ENCODE measurements around the gene PAPSS1.
A peak's percentile ranks its signal among the peaks of the same experiment; 100 is the strongest.
"Not testable (repeated sequence)": the region's sequence is repeated elsewhere in the genome, so short reads cannot be mapped to it uniquely, and the experiment has no call there.

The PAPSS1 gene

GRCh38 chr4:107725281-107725859 is 5.3 kb upstream of the PAPSS1 start:
- no peak for DNase-seq

DNA sequence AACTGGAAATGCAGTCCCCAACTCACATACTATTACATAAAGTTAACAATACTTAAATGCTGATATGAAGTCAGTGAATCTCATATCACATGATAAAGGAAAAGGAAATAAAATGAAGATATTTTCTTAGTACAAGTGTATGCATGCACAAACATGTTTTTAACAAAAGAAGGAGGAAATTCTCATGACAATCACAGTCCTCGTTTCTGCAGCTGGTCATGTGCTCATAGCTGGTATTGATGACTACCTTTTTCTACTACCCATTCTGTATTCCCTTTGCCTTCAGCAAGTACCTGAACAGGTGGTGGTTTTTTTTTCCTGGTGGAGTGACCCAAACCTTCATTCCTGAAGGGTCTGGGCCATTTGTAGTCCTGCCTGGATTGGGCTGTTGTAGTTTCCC is 3.3 kb upstream of the PAPSS1 start:
- not testable (repeated sequence) for DNase-seq

- DNase-seq = peak; percentile 35
These were observed 1.5 kb upstream of the PAPSS1 start for GRCh38 chr4:107721436-107722100.

DNA sequence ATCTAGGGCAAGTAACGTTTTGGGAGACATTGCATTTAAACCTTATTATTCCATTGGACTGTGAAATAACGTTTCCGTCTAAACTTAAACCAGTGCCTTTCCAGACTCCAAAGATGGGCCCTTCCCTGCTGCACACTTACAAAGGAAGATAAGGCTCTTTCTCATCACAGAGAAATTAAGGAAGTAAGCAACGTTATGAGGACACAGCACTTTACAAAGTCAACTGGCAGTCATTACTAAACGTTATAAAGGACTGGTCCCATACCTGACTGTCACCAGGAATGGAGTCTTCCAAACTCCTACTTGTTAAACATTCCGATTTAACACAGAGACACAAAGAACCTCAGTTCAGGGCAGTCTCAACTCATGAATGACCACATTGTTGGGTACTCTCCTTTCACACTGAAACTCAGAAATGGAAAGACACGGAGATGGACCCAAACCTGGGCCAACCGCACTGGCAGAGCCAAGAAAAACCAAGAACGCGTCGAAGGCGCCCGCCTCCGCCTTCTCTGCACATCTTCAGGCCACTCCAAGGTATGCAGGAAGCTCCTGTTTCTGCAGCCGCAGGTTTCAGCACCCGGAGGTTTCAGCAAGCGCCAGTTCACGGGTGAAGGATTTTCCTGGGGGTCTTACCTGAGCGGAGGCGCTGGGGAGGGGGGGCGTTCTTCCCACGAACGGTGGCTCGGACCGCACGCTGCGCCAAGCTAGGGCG is 670 bp downstream of the PAPSS1 start:
- DNase-seq = peak; percentile 73

GRCh38 chr4:107718351-107718965 is 1.6 kb downstream of the PAPSS1 start:
- DNase-seq = peak; percentile 26

DNA sequence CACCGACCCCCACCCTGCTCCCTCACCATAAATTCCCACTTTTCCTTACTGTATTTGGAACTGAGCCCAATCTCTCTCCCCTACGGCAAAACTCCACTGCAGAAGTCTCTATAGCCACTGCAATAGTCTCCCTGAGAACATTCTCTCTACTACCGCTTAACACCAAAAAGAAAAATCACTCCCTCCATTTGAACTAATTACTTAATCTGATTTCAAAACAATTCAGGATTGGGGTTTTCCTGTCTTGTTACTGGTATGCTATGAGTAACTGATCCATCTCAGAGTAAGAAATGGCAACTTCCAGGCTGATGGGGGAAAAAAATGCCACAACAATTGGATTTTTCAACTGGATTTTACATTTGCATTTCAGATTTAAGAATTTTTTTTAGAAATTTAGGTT is 5.8 kb downstream of the PAPSS1 start:
- DNase-seq = peak; percentile 6

DNA sequence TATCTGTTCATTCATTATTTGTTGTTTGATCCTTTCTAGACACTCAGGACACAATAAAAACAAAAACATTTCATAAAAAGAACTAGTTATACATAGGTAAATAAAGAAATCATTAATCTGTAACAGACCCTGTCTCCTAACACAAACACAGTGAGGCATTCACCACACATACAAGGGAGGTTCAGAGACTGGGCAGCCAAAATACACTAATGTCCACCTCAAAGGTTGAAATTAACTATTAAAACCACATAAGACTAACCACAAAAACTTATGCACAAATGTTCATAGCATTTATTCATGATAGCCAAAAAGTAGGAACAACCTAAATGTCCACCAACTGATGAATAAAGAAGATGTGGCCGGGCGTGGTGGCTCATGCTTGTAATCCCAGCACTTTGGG is 7.8 kb downstream of the PAPSS1 start:
- no peak for DNase-seq

- peak; percentile 29 for DNase-seq
These were observed 8.2 kb downstream of the PAPSS1 start for GRCh38 chr4:107711831-107712230.

GRCh38 chr4:107710493-107711459 is 9.3 kb downstream of the PAPSS1 start:
- no peak for DNase-seq

DNA sequence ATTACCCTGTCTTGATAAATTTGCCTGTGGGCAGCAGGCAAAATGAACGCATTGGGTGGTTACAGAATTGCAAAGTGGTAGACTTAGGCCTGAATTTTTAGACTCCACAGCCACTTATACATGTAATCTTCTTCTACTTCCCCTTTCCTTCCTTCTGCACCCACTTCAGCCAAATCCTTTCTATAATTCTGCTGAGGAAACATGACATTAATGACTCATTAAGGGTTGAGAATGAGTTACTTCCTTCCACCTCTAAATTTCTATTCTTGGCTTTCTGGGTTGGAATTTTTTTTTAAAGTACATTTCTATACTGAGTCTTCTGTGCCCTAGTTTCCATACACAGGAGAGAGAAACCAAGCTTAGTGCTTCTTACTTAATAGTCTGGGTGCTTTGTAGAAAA is 10.1 kb downstream of the PAPSS1 start:
- DNase-seq = no peak

GRCh38 chr4:107708225-107708624 is 11.8 kb downstream of the PAPSS1 start:
- no peak for DNase-seq

DNA sequence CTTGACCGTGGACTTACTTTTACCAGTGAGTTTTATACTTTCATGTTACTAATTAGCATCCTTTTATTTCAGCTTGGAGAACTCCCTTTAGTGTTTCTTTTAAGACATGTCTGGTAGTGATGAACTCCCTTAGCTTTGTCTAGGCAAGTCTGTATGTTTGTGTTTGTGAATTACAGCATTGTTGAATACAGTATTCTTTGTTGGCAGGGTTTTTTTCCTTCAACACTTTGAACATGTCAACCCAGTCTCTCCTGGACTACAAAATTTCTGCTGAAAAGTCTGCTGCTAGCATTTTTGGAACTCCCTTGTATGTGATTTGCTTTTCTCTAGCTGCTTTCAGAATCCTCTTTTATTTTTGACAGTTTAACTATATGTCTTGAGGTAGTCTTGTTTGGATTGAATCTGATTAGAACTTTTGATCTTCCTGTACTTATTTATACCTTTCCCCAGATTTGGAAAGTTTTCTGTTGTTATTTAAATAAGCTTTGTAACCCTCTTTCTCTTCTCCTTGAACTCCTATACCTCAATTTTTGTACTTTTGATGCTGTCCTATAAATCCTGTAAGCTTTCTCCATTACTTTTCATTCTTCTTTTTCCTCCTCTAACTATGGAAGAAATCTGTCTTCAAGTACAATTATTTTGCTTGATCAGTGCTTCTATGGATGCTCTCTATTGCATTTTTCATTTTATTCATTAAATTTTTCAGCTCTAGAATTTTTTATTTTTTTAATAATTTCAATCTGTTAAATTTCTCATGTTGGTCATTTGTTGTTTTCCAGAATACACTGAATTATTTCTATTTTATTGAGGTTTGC is 14.1 kb downstream of the PAPSS1 start:
- DNase-seq = no peak

GRCh38 chr4:107701565-107701964 is 18.5 kb downstream of the PAPSS1 start:
- no peak for DNase-seq

DNA sequence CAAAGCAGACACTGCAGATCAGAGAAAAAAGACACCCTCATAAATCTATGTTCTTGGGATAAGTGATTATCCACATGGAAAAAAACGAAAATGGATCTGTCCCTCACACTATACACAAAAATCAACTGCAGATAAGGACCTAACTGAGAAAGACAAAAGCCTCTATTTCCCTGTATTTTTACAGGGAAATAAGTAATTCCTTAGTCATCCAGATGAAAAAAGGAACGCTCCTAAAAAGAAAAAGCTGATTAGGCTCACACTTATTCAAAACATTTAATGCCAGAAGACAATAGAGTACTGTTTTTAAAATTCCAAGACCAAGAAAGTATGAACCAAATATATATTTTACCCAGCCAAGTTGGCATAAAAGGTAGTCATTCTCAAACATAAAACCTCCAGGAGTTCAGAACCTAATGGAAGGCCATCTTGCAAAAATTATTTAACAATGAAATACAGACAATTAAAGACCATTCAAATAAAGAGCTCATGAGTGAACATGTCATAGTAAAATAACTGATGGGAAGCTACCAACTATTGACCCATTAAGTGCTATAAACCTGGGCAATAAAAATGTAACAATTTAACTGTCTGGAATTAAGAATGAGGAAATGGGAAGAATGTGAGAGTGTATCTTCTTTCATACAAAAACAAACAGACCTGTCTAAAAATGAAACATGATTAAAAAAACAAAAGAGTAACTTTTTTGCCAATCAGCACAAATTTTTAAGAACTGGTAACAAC is 20.4 kb downstream of the PAPSS1 start:
- DNase-seq = no peak

DNA sequence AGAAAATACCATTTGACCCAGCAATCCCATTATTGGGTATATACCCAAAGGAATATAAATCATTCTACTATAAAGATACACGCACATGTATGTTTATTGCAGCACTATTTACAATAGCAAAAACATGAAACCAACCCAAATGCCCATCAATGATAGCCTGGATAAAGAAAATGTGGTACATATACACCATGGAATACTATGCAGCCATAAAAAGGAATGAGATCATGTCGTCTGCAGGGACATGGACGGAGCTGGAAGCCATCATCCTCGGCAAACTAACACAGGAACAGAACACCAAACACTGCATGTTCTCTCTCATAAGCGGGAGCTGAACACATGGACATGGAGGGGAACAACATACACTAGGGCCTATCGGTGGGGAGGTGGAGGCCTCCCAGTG is 23.8 kb downstream of the PAPSS1 start:
- DNase-seq = not testable (repeated sequence)

- DNase-seq = no peak
These were observed 26.9 kb downstream of the PAPSS1 start for GRCh38 chr4:107693132-107693531.

GRCh38 chr4:107692202-107692601 is 27.8 kb downstream of the PAPSS1 start:
- DNase-seq = no peak

- DNase-seq = peak; percentile 86
These were observed 28.7 kb downstream of the PAPSS1 start for GRCh38 chr4:107691378-107691777.

DNA sequence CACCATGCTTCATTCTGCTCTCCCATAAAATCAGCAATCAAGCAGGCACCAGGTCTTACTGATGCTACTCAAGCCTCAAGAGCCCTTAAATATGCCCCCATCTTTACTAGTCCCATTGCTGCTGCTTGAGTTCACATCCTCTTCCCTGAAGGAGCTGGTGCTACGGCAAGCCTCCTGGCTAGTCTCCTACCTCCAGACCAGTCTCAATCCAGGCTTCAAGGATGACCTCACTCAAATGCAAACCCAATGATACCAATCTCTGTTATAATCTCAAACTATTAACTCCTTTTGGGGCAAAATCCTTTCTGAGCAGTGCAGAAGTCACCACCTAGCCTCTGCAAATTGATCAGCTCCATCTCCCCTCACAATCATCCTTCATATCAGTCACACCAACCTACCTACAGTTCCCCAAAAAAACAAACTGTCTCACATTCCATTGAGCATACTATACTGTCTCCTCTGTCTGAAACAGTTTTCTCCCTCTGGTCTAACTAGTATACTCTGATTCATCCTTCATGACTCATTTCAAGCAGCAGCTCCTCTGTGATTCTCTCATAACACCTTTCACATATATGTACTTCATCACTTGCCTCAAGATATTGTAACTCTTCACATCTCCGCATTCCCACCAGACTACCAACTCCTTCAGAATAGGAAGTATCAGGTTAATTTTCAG is 30.0 kb downstream of the PAPSS1 start:
- DNase-seq = no peak

GRCh38 chr4:107688421-107688820 is 31.6 kb downstream of the PAPSS1 start:
- no peak for DNase-seq

Data from NCI-H82 (cell line).